Stimulated activated naive CD8-positive, alpha-beta T cell treated with anti-CD3 and anti-CD28 coated beads, Interleukin-15, amount 100 ng/mL, for 72 hours (primary cell): Measurements from ENCODE around the gene SEMA3E.
"Not testable (repeated sequence)": the region's sequence is repeated elsewhere in the genome, so short reads cannot be mapped to it uniquely, and the experiment has no call there.

ENCODE experiments used
- ATAC-seq: fragments of 150-1000 bp; cut with Tn5 transposase; 2 replicates; pipeline ENCODE4 v1.10.0; 2021; ENCODE audit warnings: mild to moderate bottlenecking, moderate library complexity
- DNase-seq, 2 donors: peaks; one replicate each; pipeline ENCODE4 v3.0.0; 2021 to 2022
- H3K27ac Mint-ChIP-seq, 2 donors: one replicate each; pipeline ENCODE4 v1.8.0; 2022; ENCODE audit warnings: mild to moderate bottlenecking in 2 of 2, mixed read lengths in 2 of 2, moderate library complexity in 2 of 2
- H3K27me3 Mint-ChIP-seq: one replicate; pipeline ENCODE4 v1.8.0; 2022; ENCODE audit warnings: mixed read lengths
- H3K4me1 Mint-ChIP-seq: one replicate; pipeline ENCODE4 v1.8.0; 2022; ENCODE audit warnings: mild to moderate bottlenecking, mixed read lengths
- H3K4me3 Mint-ChIP-seq, 2 donors: one replicate each; pipeline ENCODE4 v1.8.0; 2022; ENCODE audit warnings: mild to moderate bottlenecking in 2 of 2, mixed read lengths in 2 of 2, moderate library complexity in 1 of 2
- H3K9me3 Mint-ChIP-seq, 2 donors: one replicate each; pipeline ENCODE4 v1.8.0; 2022; ENCODE audit warnings: mixed read lengths in 2 of 2

Gene SEMA3E

GRCh38 chr7:83603649-83604048 is 45.3 kb downstream of the SEMA3E start:
- H3K4me3 Mint-ChIP-seq: no peak overlapping the region
- no peaks in the 10 kb centered on the region for H3K27me3 Mint-ChIP-seq
- no peak overlapping the region for H3K27ac Mint-ChIP-seq
- no peaks in the 10 kb centered on the region for H3K4me1 Mint-ChIP-seq
- DNase-seq (no peak), ATAC-seq (no peak)
- H3K9me3 Mint-ChIP-seq: peaks cover 9 to 14% of the 10 kb centered on the region in 2 donors

GRCh38 chr7:83599131-83599530 is 49.8 kb downstream of the SEMA3E start:
- ATAC-seq (no peak), DNase-seq (no peak)
- Mint-ChIP-seq H3K27me3 (no peaks in the 10 kb centered on the region), H3K4me3 (no peak overlapping the region), H3K27ac (no peak overlapping the region), H3K9me3 (peaks cover 9 to 13% of the 10 kb centered on the region in 2 donors), H3K4me1 (no peaks in the 10 kb centered on the region)

GRCh38 chr7:83593921-83594475 is 54.9 kb downstream of the SEMA3E start:
- H3K4me3 Mint-ChIP-seq: no peak overlapping the region
- no peak for ATAC-seq
- no peaks in the 10 kb centered on the region for H3K4me1 Mint-ChIP-seq
- peak overlapping the region in 1 of 2 donors; percentile 19 for H3K27ac Mint-ChIP-seq
- H3K9me3 Mint-ChIP-seq: peaks cover 7% of the 10 kb centered on the region in 2 donors
- no peak for DNase-seq
- H3K27me3 Mint-ChIP-seq: no peaks in the 10 kb centered on the region

GRCh38 chr7:83588602-83589240 is 60.2 kb downstream of the SEMA3E start:
- no peak overlapping the region for H3K27ac Mint-ChIP-seq
- no peak for ATAC-seq
- no peaks in the 10 kb centered on the region for H3K27me3 Mint-ChIP-seq
- peaks cover 0 to 8% of the 10 kb centered on the region in 2 donors for H3K9me3 Mint-ChIP-seq
- no peaks in the 10 kb centered on the region for H3K4me1 Mint-ChIP-seq
- no peak overlapping the region for H3K4me3 Mint-ChIP-seq
- DNase-seq: no peak

GRCh38 chr7:83586281-83586680 is 62.7 kb downstream of the SEMA3E start:
- Mint-ChIP-seq H3K27me3 (no peaks in the 10 kb centered on the region), H3K4me3 (no peak overlapping the region)

GRCh38 chr7:83581667-83582435 is 67.1 kb downstream of the SEMA3E start:
- DNase-seq: no peak
- no peak overlapping the region for H3K27ac Mint-ChIP-seq
- H3K4me3 Mint-ChIP-seq: no peak overlapping the region
- peaks cover 0 to 10% of the 10 kb centered on the region in 2 donors for H3K9me3 Mint-ChIP-seq
- no peaks in the 10 kb centered on the region for H3K4me1 Mint-ChIP-seq
- H3K27me3 Mint-ChIP-seq: no peaks in the 10 kb centered on the region
- no peak for ATAC-seq

More at GRCh38 chr7:83586281-83586680, 62.7 kb downstream of the SEMA3E start:
- Mint-ChIP-seq H3K27ac (no peak overlapping the region), H3K4me1 (no peaks in the 10 kb centered on the region), H3K9me3 (peaks cover 0 to 5% of the 10 kb centered on the region in 2 donors)
- DNase-seq: no peak
- ATAC-seq: no peak

GRCh38 chr7:83579740-83580139 is 69.2 kb downstream of the SEMA3E start:
- no peak for ATAC-seq
- Mint-ChIP-seq H3K4me1 (no peaks in the 10 kb centered on the region), H3K27ac (no peak overlapping the region), H3K9me3 (peaks cover 0 to 5% of the 10 kb centered on the region in 2 donors), H3K4me3 (no peak overlapping the region), H3K27me3 (no peaks in the 10 kb centered on the region)
- DNase-seq: no peak

GRCh38 chr7:83575436-83575835 is 73.5 kb downstream of the SEMA3E start:
- Mint-ChIP-seq H3K27ac (no peak overlapping the region), H3K9me3 (peaks cover 0 to 5% of the 10 kb centered on the region in 2 donors), H3K27me3 (no peaks in the 10 kb centered on the region), H3K4me3 (no peak overlapping the region), H3K4me1 (no peaks in the 10 kb centered on the region)
- DNase-seq: no peak
- ATAC-seq: no peak

- Mint-ChIP-seq H3K4me3 (no peak overlapping the region), H3K4me1 (no peaks in the 10 kb centered on the region), H3K27me3 (no peaks in the 10 kb centered on the region), H3K9me3 (peaks cover 0 to 3% of the 10 kb centered on the region in 2 donors), H3K27ac (no peak overlapping the region)
- ATAC-seq (no peak), DNase-seq (no peak)
Measured at GRCh38 chr7:83574616-83575015, 74.3 kb downstream of the SEMA3E start.

GRCh38 chr7:83562960-83563359 is 86.0 kb downstream of the SEMA3E start:
- Mint-ChIP-seq H3K27ac (no peak overlapping the region), H3K27me3 (no peaks in the 10 kb centered on the region), H3K9me3 (peaks cover 0 to 14% of the 10 kb centered on the region in 2 donors), H3K4me3 (no peak overlapping the region), H3K4me1 (no peaks in the 10 kb centered on the region)
- DNase-seq: no peak
- ATAC-seq: no peak

- no peak for DNase-seq
- Mint-ChIP-seq H3K4me3 (no peak overlapping the region), H3K4me1 (no peaks in the 10 kb centered on the region), H3K9me3 (peaks cover 0 to 13% of the 10 kb centered on the region in 2 donors), H3K27me3 (no peaks in the 10 kb centered on the region), H3K27ac (no peak overlapping the region)
- no peak for ATAC-seq
Measured at GRCh38 chr7:83562289-83562688, 86.7 kb downstream of the SEMA3E start.

GRCh38 chr7:83559887-83560286 is 89.1 kb downstream of the SEMA3E start:
- no peaks in the 10 kb centered on the region for H3K9me3 Mint-ChIP-seq
- no peak for ATAC-seq
- H3K4me3 Mint-ChIP-seq: no peak overlapping the region
- no peak for DNase-seq
- no peaks in the 10 kb centered on the region for H3K27me3 Mint-ChIP-seq
- no peaks in the 10 kb centered on the region for H3K4me1 Mint-ChIP-seq
- no peak overlapping the region for H3K27ac Mint-ChIP-seq

GRCh38 chr7:83552556-83552955 is 96.4 kb downstream of the SEMA3E start:
- not testable (repeated sequence) for H3K9me3 Mint-ChIP-seq, ATAC-seq

GRCh38 chr7:83550100-83550499 is 98.8 kb downstream of the SEMA3E start:
- Mint-ChIP-seq H3K27ac (no peak overlapping the region), H3K4me1 (no peaks in the 10 kb centered on the region), H3K27me3 (no peaks in the 10 kb centered on the region), H3K4me3 (no peak overlapping the region), H3K9me3 (peaks cover 8 to 9% of the 10 kb centered on the region in 2 donors)
- DNase-seq (no peak), ATAC-seq (no peak)

More at GRCh38 chr7:83552556-83552955, 96.4 kb downstream of the SEMA3E start:
- not testable (repeated sequence) for H3K4me1 Mint-ChIP-seq, DNase-seq, H3K4me3 Mint-ChIP-seq, H3K27ac Mint-ChIP-seq, H3K27me3 Mint-ChIP-seq

- DNase-seq: no peak
- no peaks in the 10 kb centered on the region for H3K4me1 Mint-ChIP-seq
- no peak for ATAC-seq
- H3K27ac Mint-ChIP-seq: no peak overlapping the region
- no peak overlapping the region for H3K4me3 Mint-ChIP-seq
- H3K27me3 Mint-ChIP-seq: no peaks in the 10 kb centered on the region
- H3K9me3 Mint-ChIP-seq: peaks cover 5% of the 10 kb centered on the region in 2 donors
Measured at GRCh38 chr7:83548250-83548649, 100.7 kb downstream of the SEMA3E start.

- H3K27me3 Mint-ChIP-seq: no peaks in the 10 kb centered on the region
- H3K27ac Mint-ChIP-seq: no peak overlapping the region
- H3K4me1 Mint-ChIP-seq: no peaks in the 10 kb centered on the region
- no peak for DNase-seq
- H3K9me3 Mint-ChIP-seq: peaks cover 0 to 5% of the 10 kb centered on the region in 2 donors
- no peak for ATAC-seq
- no peak overlapping the region for H3K4me3 Mint-ChIP-seq
Measured at GRCh38 chr7:83547526-83547925, 101.4 kb downstream of the SEMA3E start.
